Measurements from ENCODE around the gene MTIF3. TPM values are rescaled to one million over a fixed set of nuclear protein-coding genes. Genes with fewer than 3 reads are reported as not detected.

The MTIF3 gene
- polyA plus RNA-seq, 12 donors, result 50.4 to 96.3 (median 68.0) TPM; not detected in 1

Other genes starting within 250 kb of the MTIF3 start
- 1,000 to 10,000 TPM in 5 of 12 donors, 100 to 1,000 TPM in 6, not detected in 1; 556 to 2,530 (median 920) TPM for gene RPL21, start 199.0 kb downstream of the MTIF3 start, polyA plus RNA-seq (ENCODE audit: insufficient read length in 12 of 12)
- gene RASL11A, start 179.7 kb downstream of the MTIF3 start, polyA plus RNA-seq (ENCODE audit: insufficient read length in 12 of 12), result 1 to 10 TPM in 10 of 12 donors, not detected in 2; 1.5 to 3.4 (median 2.1) TPM
- gene GTF3A, start 25.9 kb downstream of the MTIF3 start, polyA plus RNA-seq (ENCODE audit: insufficient read length in 12 of 12), result 1,000 to 10,000 TPM in 1 of 12 donors, 100 to 1,000 TPM in 11; 104 to 1,254 (median 171) TPM
- gene LNX2, start 170.0 kb upstream of the MTIF3 start, polyA plus RNA-seq (ENCODE audit: insufficient read length in 12 of 12), result 1 to 10 TPM in 11 of 12 donors, not detected in 1; 2.2 to 9.6 (median 5.5) TPM
- gene POLR1D, start 171.3 kb upstream of the MTIF3 start, polyA plus RNA-seq (ENCODE audit: insufficient read length in 12 of 12), result 100 to 1,000 TPM in 11 of 12 donors, not detected in 1; 102 to 162 (median 142) TPM